ENCODE results near the gene CCDC134. TPM values are rescaled to one million over a fixed set of nuclear protein-coding genes. Genes with fewer than 3 reads are reported as not detected.

Gene CCDC134
- total and polyA plus RNA-seq, 9 of the 15 experiments (the other 6 are each of a cell fraction or from before 2014, with no cell fraction given) = 0.56 to 11.9 (median 5.3) TPM

DNA sequence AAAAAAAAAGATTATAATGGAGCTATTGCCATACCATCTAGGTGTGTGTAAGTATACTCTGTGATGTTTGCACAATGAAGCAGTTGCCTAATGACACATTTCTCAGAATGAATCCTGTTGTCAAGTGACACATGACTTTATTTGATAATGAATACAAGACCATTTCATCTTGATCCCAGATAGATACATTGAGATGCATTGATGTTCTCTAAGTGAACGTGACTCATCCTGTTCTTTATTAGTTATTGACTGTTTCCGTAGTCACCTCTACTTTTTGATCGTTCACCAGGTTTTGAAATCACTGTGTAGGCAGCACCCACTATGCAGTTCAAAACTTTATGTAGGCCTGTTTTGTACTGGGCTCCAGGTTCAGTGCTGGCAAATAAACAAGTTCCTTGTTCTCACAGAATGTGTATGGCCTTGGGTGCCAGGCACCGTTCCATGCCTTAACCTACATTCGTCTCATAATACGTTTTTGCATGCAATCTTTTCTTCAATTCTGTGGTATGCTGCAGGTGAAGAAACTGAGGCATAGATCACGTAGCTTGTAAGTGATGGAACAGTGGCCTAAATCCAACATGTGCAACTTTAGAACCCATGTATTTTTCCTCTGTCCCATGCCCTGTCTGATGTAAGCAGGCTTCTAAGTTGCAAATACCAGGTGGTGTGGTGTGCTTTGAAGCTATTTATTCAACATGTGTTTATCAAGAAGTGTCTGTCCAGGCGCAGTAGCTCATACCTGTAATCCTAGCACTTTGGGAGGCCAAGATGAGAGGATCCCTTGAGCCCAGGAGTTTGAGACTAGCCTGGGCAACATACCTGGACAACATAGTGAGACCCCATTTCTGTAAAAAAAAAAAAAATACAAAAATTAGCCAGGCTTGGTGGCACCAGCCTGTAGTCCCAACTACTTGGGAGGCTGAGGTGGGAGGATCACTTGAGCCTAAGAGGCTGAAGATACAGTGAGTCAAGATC is 42.8 kb downstream of the CCDC134 start (continued):
- TF ChIP-seq, protein P1, sequence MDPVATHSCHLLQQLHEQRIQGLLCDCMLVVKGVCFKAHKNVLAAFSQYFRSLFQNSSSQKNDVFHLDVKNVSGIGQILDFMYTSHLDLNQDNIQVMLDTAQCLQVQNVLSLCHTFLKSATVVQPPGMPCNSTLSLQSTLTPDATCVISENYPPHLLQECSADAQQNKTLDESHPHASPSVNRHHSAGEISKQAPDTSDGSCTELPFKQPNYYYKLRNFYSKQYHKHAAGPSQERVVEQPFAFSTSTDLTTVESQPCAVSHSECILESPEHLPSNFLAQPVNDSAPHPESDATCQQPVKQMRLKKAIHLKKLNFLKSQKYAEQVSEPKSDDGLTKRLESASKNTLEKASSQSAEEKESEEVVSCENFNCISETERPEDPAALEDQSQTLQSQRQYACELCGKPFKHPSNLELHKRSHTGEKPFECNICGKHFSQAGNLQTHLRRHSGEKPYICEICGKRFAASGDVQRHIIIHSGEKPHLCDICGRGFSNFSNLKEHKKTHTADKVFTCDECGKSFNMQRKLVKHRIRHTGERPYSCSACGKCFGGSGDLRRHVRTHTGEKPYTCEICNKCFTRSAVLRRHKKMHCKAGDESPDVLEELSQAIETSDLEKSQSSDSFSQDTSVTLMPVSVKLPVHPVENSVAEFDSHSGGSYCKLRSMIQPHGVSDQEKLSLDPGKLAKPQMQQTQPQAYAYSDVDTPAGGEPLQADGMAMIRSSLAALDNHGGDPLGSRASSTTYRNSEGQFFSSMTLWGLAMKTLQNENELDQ (CRISPR knock-in tag; IDR thresholded peaks at IDR 0.05; ENCODE audit: borderline replicate concordance) = no peak
- TF ChIP-seq CEBPB (tag; IDR thresholded peaks at IDR 0.05) (0 out of 2 replicates have a peak, but pooled peaks have one; percentile 14), FOS (IDR thresholded peaks at IDR 0.05; ENCODE audit: extremely low read depth, insufficient read length) (no peak), ARHGAP35 (IDR thresholded peaks at IDR 0.05; ENCODE audit: partially characterized antibody) (no peak), NELFE (IDR thresholded peaks at IDR 0.05; ENCODE audit: insufficient read depth, insufficient read length) (no peak), NFATC3 (IDR thresholded peaks at IDR 0.05) (no peak), ZKSCAN3 (CRISPR knock-in tag; IDR thresholded peaks at IDR 0.05) (no peak), ZBED1 (IDR thresholded peaks at IDR 0.05) (no peak), CBX3 (IDR thresholded peaks at IDR 0.05; ENCODE audit: borderline replicate concordance in 1 of 2, low read length in 2 of 2) (no peak), CEBPG (CRISPR knock-in tag; IDR thresholded peaks at IDR 0.05) (peak; percentile 23; the same call in 1 of the 2 replicates), CEBPG (tag; conservative IDR thresholded peaks at IDR 0.05 in 1 of 2, IDR thresholded peaks at IDR 0.05 in 1 of 2) (no peak), CHD2 (IDR thresholded peaks at IDR 0.05; ENCODE audit: low read depth, low read length) (no peak), SIX5 (IDR thresholded peaks at IDR 0.05; ENCODE audit: borderline replicate concordance in 1 of 2, insufficient read depth in 1 of 2, low read depth in 1 of 2, low read length in 2 of 2) (no peak), HDAC3 (IDR thresholded peaks at IDR 0.05; ENCODE audit: borderline replicate concordance, partially characterized antibody) (no peak), MEF2D (tag; conservative IDR thresholded peaks at IDR 0.05; ENCODE audit: low read depth) (no peak), ZNF41 (CRISPR knock-in tag; conservative IDR thresholded peaks at IDR 0.05) (no peak), EZH2 (IDR thresholded peaks at IDR 0.05; ENCODE audit: borderline replicate concordance, low read depth, low read length) (no peak)
- TF ChIP-seq, protein P2, sequence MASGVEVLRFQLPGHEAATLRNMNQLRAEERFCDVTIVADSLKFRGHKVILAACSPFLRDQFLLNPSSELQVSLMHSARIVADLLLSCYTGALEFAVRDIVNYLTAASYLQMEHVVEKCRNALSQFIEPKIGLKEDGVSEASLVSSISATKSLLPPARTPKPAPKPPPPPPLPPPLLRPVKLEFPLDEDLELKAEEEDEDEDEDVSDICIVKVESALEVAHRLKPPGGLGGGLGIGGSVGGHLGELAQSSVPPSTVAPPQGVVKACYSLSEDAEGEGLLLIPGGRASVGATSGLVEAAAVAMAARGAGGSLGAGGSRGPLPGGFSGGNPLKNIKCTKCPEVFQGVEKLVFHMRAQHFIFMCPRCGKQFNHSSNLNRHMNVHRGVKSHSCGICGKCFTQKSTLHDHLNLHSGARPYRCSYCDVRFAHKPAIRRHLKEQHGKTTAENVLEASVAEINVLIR (CRISPR knock-in tag; IDR thresholded peaks at IDR 0.05) = no peak
- TF ChIP-seq, protein P3, sequence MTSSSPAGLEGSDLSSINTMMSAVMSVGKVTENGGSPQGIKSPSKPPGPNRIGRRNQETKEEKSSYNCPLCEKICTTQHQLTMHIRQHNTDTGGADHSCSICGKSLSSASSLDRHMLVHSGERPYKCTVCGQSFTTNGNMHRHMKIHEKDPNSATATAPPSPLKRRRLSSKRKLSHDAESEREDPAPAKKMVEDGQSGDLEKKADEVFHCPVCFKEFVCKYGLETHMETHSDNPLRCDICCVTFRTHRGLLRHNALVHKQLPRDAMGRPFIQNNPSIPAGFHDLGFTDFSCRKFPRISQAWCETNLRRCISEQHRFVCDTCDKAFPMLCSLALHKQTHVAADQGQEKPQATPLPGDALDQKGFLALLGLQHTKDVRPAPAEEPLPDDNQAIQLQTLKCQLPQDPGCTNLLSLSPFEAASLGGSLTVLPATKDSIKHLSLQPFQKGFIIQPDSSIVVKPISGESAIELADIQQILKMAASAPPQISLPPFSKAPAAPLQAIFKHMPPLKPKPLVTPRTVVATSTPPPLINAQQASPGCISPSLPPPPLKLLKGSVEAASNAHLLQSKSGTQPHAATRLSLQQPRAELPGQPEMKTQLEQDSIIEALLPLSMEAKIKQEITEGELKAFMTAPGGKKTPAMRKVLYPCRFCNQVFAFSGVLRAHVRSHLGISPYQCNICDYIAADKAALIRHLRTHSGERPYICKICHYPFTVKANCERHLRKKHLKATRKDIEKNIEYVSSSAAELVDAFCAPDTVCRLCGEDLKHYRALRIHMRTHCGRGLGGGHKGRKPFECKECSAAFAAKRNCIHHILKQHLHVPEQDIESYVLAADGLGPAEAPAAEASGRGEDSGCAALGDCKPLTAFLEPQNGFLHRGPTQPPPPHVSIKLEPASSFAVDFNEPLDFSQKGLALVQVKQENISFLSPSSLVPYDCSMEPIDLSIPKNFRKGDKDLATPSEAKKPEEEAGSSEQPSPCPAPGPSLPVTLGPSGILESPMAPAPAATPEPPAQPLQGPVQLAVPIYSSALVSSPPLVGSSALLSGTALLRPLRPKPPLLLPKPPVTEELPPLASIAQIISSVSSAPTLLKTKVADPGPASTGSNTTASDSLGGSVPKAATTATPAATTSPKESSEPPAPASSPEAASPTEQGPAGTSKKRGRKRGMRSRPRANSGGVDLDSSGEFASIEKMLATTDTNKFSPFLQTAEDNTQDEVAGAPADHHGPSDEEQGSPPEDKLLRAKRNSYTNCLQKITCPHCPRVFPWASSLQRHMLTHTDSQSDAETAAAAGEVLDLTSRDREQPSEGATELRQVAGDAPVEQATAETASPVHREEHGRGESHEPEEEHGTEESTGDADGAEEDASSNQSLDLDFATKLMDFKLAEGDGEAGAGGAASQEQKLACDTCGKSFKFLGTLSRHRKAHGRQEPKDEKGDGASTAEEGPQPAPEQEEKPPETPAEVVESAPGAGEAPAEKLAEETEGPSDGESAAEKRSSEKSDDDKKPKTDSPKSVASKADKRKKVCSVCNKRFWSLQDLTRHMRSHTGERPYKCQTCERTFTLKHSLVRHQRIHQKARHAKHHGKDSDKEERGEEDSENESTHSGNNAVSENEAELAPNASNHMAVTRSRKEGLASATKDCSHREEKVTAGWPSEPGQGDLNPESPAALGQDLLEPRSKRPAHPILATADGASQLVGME (CRISPR knock-in tag; IDR thresholded peaks at IDR 0.05) = no peak

All from K562 (cell line).